Activated CD4-positive, alpha-beta T cell treated with anti-CD3 and anti-CD28 coated beads for 48 hours (primary cell): ENCODE data around the gene KNDC1.
"Not testable (repeated sequence)": the region's sequence is repeated elsewhere in the genome, so short reads cannot be mapped to it uniquely, and the experiment has no call there.

Experiments used
- DNase-seq: peaks from one replicate; pipeline ENCODE4 v3.0.0-alpha.2; 2020

KNDC1 gene

GRCh38 chr10:133126431-133127290, 33.4 kb upstream of the KNDC1 start:
- DNase-seq = no peak

- peak; percentile 76 for DNase-seq
Observed at GRCh38 chr10:133127291-133128125, 32.5 kb upstream of the KNDC1 start.

- no peak for DNase-seq
Observed at GRCh38 chr10:133128126-133129070, 31.6 kb upstream of the KNDC1 start.

- DNase-seq = no peak
Observed at GRCh38 chr10:133129071-133129858, 30.8 kb upstream of the KNDC1 start.

GRCh38 chr10:133129859-133130495, 30.0 kb upstream of the KNDC1 start:
- DNase-seq = no peak

- no peak for DNase-seq
Observed at GRCh38 chr10:133130602-133131001, 29.4 kb upstream of the KNDC1 start.

GRCh38 chr10:133131053-133131452, 29.0 kb upstream of the KNDC1 start:
- no peak for DNase-seq

GRCh38 chr10:133131734-133132472, 28.1 kb upstream of the KNDC1 start:
- no peak for DNase-seq

GRCh38 chr10:133132473-133133291, 27.3 kb upstream of the KNDC1 start:
- no peak for DNase-seq

GRCh38 chr10:133133471-133134231, 26.4 kb upstream of the KNDC1 start:
- no peak for DNase-seq

GRCh38 chr10:133134411-133135115, 25.5 kb upstream of the KNDC1 start:
- no peak for DNase-seq

- no peak for DNase-seq
Observed at GRCh38 chr10:133135116-133135465, 24.9 kb upstream of the KNDC1 start.

GRCh38 chr10:133137486-133138145, 22.4 kb upstream of the KNDC1 start:
- not testable (repeated sequence) for DNase-seq

- no peak for DNase-seq
Observed at GRCh38 chr10:133139551-133140065, 20.4 kb upstream of the KNDC1 start.

GRCh38 chr10:133140417-133141143, 19.4 kb upstream of the KNDC1 start:
- no peak for DNase-seq

- no peak for DNase-seq
Observed at GRCh38 chr10:133141144-133141957, 18.7 kb upstream of the KNDC1 start.
